Measurements from ENCODE around the gene DTD1.

The DTD1 gene

GRCh38 chr20:18701969-18702368 lies 114.1 kb downstream of the DTD1 start:
- in situ Hi-C loops (cut with MboI; ENCODE audit: low sequenced_read_pairs), result no loop called here

- in situ Hi-C loops (cut with MboI; ENCODE audit: low sequenced_read_pairs), result no loop called here
Measured at GRCh38 chr20:18702736-18703135, 114.9 kb downstream of the DTD1 start.

GRCh38 chr20:18705490-18705889 lies 117.6 kb downstream of the DTD1 start:
- in situ Hi-C loops (cut with MboI; ENCODE audit: low sequenced_read_pairs), result no loop called here

GRCh38 chr20:18705910-18706309 lies 118.1 kb downstream of the DTD1 start:
- in situ Hi-C loops (cut with MboI; ENCODE audit: low sequenced_read_pairs), result no loop called here

- in situ Hi-C loops (cut with MboI; ENCODE audit: low sequenced_read_pairs), result no loop called here
Measured at GRCh38 chr20:18712131-18712530, 124.3 kb downstream of the DTD1 start.

GRCh38 chr20:18712882-18713281 lies 125.0 kb downstream of the DTD1 start:
- in situ Hi-C loops (cut with MboI; ENCODE audit: low sequenced_read_pairs), result no loop called here

GRCh38 chr20:18715564-18715963 lies 127.7 kb downstream of the DTD1 start:
- in situ Hi-C loops (cut with MboI; ENCODE audit: low sequenced_read_pairs), result no loop called here

GRCh38 chr20:18717062-18717461 lies 129.2 kb downstream of the DTD1 start:
- in situ Hi-C loops (cut with MboI; ENCODE audit: low sequenced_read_pairs), result no loop called here

- in situ Hi-C loops (cut with MboI; ENCODE audit: low sequenced_read_pairs), result no loop called here
Measured at GRCh38 chr20:18718129-18718528, 130.3 kb downstream of the DTD1 start.

GRCh38 chr20:18719426-18719825 lies 131.6 kb downstream of the DTD1 start:
- in situ Hi-C loops (cut with MboI; ENCODE audit: low sequenced_read_pairs), result no loop called here

GRCh38 chr20:18721551-18722115 lies 133.8 kb downstream of the DTD1 start:
- in situ Hi-C loops (cut with MboI; ENCODE audit: low sequenced_read_pairs), result no loop called here

GRCh38 chr20:18722371-18722770 lies 134.5 kb downstream of the DTD1 start:
- in situ Hi-C loops (cut with MboI; ENCODE audit: low sequenced_read_pairs), result no loop called here

- in situ Hi-C loops (cut with MboI; ENCODE audit: low sequenced_read_pairs), result no loop called here
Measured at GRCh38 chr20:18724077-18724476, 136.2 kb downstream of the DTD1 start.

- in situ Hi-C loops (cut with MboI; ENCODE audit: low sequenced_read_pairs), result no loop called here
Measured at GRCh38 chr20:18724788-18725464, 137.1 kb downstream of the DTD1 start.

GRCh38 chr20:18727032-18727508 lies 139.2 kb downstream of the DTD1 start:
- in situ Hi-C loops (cut with MboI; ENCODE audit: low sequenced_read_pairs), result no loop called here

GRCh38 chr20:18728165-18728869 lies 140.5 kb downstream of the DTD1 start:
- in situ Hi-C loops (cut with MboI; ENCODE audit: low sequenced_read_pairs), result no loop called here

GRCh38 chr20:18728870-18729224 lies 141.0 kb downstream of the DTD1 start:
- in situ Hi-C loops (cut with MboI; ENCODE audit: low sequenced_read_pairs), result no loop called here

- in situ Hi-C loops (cut with MboI; ENCODE audit: low sequenced_read_pairs), result no loop called here
Measured at GRCh38 chr20:18729231-18729825, 141.5 kb downstream of the DTD1 start.

GRCh38 chr20:18731940-18732339 lies 144.1 kb downstream of the DTD1 start:
- in situ Hi-C loops (cut with MboI; ENCODE audit: low sequenced_read_pairs), result no loop called here

- in situ Hi-C loops (cut with MboI; ENCODE audit: low sequenced_read_pairs), result no loop called here
Measured at GRCh38 chr20:18734525-18735189, 146.8 kb downstream of the DTD1 start.

GRCh38 chr20:18737140-18737539 lies 149.3 kb downstream of the DTD1 start:
- in situ Hi-C loops (cut with MboI; ENCODE audit: low sequenced_read_pairs), result no loop called here

All from hTERT RPE-1 (cell line).